OCI-LY3 (cell line): Measurements from ENCODE around the gene FTO.

Experiments used
- EZH2phosphoT487 ChIP-seq: fragments of 200-600 bp; shearing (Covaris generic); IDR thresholded peaks from 2 replicates; pipeline ENCODE4 v1.6.1; 2018; ENCODE audit warnings: antibody characterized with exemption, mixed run types, low read depth
- TF ChIP-seq, protein P1 (sequence below): fragments of 200-600, 300-600 bp; sonication (generic); IDR thresholded peaks from 2 replicates; pipeline ENCODE4 v1.5.1; 2014; ENCODE audit warnings: antibody characterized with exemption, low read length, low read depth

DNA sequence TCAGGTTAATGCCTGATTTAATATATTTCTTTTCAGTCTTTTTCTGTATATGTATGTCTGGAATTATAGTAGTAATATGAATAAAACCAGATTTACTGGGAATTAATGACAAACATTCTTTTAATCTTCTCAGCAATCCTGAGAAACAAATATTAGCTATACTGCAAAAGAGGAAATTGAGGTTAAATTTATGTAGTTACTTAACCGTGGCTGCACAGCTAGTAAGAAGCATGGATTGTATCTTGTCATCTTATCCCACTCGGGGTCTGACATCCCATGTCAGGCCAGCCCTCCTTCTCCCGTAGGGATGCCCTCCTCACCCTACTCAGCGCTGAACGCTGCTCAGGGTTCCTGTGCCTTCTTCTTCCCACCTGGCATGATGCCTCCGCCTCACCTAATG is 143.0 kb downstream of the FTO start:
- TF ChIP-seq, protein P1, sequence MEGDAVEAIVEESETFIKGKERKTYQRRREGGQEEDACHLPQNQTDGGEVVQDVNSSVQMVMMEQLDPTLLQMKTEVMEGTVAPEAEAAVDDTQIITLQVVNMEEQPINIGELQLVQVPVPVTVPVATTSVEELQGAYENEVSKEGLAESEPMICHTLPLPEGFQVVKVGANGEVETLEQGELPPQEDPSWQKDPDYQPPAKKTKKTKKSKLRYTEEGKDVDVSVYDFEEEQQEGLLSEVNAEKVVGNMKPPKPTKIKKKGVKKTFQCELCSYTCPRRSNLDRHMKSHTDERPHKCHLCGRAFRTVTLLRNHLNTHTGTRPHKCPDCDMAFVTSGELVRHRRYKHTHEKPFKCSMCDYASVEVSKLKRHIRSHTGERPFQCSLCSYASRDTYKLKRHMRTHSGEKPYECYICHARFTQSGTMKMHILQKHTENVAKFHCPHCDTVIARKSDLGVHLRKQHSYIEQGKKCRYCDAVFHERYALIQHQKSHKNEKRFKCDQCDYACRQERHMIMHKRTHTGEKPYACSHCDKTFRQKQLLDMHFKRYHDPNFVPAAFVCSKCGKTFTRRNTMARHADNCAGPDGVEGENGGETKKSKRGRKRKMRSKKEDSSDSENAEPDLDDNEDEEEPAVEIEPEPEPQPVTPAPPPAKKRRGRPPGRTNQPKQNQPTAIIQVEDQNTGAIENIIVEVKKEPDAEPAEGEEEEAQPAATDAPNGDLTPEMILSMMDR = no peak
- TF ChIP-seq EZH2phosphoT487 = no peak
